ENCODE data around the gene NR6A1. TPM values are rescaled to one million over a fixed set of nuclear protein-coding genes. Genes with fewer than 3 reads are reported as not detected.

The NR6A1 gene
- total RNA-seq, 1 experiment from 2014 or later = 0.77 TPM

DNA sequence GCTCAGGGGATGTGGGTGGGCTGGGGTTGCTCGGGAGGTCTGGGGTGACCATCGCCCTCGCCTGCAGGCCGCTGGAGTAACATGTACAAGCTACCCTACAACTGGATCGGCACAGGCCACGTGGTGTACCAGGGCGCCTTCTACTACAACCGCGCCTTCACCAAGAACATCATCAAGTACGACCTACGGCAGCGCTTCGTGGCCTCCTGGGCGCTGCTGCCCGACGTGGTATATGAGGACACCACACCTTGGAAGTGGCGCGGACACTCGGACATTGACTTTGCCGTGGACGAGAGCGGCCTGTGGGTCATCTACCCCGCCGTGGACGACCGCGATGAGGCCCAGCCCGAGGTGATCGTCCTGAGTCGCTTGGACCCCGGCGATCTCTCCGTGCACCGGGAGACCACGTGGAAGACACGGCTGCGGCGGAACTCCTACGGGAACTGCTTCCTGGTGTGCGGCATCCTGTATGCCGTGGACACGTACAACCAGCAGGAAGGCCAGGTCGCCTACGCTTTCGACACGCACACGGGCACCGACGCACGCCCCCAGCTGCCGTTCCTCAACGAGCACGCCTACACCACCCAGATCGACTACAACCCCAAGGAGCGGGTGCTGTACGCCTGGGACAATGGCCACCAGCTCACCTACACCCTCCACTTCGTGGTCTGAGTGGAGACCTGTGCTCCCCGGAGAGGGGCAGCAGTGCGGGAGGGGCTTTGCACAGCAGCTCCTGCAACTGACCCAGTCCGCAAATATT lies 38.8 kb upstream of the NR6A1 start:
- Histone ChIP-seq H3K9me3 (ENCODE audit: low read length) (no peaks in the 10 kb centered on the region), H3K27ac (ENCODE audit: low read length) (peak overlapping the region; percentile 88), H3K4me2 (ENCODE audit: low read length) (peak overlapping the region; percentile 75; the same call in 1 of the 2 replicates), H2AFZ (ENCODE audit: low read length) (no peak overlapping the region), H3F3A (ENCODE audit: low read length, unreplicated experiment) (no peaks in the 10 kb centered on the region), H3K4me3 (ENCODE audit: low read length) (no peak overlapping the region), H3K79me2 (ENCODE audit: low read length) (no peaks in the 10 kb centered on the region), H3K4me1 (ENCODE audit: insufficient read depth, low read length) (peaks cover 34% of the 10 kb centered on the region), H3K27me3 (ENCODE audit: low read length) (no peaks in the 10 kb centered on the region), H4K20me1 (ENCODE audit: low read length) (no peaks in the 10 kb centered on the region), H3K9me2 (replicated peaks; ENCODE audit: low read length) (no peaks in the 10 kb centered on the region), H3K36me3 (ENCODE audit: low read depth, low read length) (no peaks in the 10 kb centered on the region), H3K9ac (ENCODE audit: low read length) (peak overlapping the region; percentile 22; the same call in 1 of the 2 replicates)
- CTCF ChIA-PET = no interaction called here
- POLR2A ChIA-PET (ENCODE audit: unreplicated experiment) = interaction anchor here (0.6 kb wide), 1 partner anchor 13 kb away, joined by 3 read pairs; no protein-coding TSS in a partner anchor
- intact Hi-C loops (cut with micrococcal nuclease) = loop anchor here (2.0 kb wide), 2 partner anchors 35 to 43 kb away; partner anchors contain the start of gene WDR38
- no peak for TF ChIP-seq EZH2phosphoT487 (IDR thresholded peaks at IDR 0.05; ENCODE audit: borderline replicate concordance, low read length)
- TF ChIP-seq, protein P1, sequence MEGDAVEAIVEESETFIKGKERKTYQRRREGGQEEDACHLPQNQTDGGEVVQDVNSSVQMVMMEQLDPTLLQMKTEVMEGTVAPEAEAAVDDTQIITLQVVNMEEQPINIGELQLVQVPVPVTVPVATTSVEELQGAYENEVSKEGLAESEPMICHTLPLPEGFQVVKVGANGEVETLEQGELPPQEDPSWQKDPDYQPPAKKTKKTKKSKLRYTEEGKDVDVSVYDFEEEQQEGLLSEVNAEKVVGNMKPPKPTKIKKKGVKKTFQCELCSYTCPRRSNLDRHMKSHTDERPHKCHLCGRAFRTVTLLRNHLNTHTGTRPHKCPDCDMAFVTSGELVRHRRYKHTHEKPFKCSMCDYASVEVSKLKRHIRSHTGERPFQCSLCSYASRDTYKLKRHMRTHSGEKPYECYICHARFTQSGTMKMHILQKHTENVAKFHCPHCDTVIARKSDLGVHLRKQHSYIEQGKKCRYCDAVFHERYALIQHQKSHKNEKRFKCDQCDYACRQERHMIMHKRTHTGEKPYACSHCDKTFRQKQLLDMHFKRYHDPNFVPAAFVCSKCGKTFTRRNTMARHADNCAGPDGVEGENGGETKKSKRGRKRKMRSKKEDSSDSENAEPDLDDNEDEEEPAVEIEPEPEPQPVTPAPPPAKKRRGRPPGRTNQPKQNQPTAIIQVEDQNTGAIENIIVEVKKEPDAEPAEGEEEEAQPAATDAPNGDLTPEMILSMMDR (conservative IDR thresholded peaks at IDR 0.05; ENCODE audit: low read depth, low read length) = no peak
- TF ChIP-seq EZH2 (IDR thresholded peaks at IDR 0.05; ENCODE audit: low read length, unreplicated experiment) = no peak
- DNase-seq (no peak), ATAC-seq (no peak)
- no TSS peak for BruUV-seq (replicated peaks)

DNA sequence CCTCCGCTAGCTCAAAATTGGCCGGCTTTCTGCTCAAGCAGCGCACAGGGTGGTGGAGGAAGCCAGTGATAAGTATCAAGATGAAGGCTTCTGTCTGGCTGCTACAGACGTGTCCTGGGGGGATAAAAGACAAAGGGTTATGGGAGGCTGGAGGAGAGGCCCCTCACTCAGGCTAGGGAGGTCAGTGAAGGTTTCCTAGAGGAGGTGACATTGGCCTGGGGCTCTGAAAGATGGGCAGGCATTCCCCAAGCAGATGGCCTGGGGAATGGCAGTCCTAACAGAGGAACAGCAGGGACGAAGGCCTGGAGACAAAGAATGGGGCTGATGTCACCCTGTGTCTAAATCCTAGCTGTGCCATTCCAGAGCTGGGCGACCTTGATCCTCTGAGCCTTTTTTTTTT lies 38.1 kb upstream of the NR6A1 start:
- Histone ChIP-seq H3K79me2 (ENCODE audit: low read length) (no peaks in the 10 kb centered on the region), H3K4me2 (ENCODE audit: low read length) (no peak overlapping the region), H3K9me3 (ENCODE audit: low read length) (no peaks in the 10 kb centered on the region), H4K20me1 (ENCODE audit: low read length) (no peaks in the 10 kb centered on the region), H3K9me2 (replicated peaks; ENCODE audit: low read length) (no peaks in the 10 kb centered on the region), H3K4me1 (ENCODE audit: insufficient read depth, low read length) (peaks cover 34% of the 10 kb centered on the region), H3K9ac (ENCODE audit: low read length) (no peak overlapping the region), H3K27me3 (ENCODE audit: low read length) (no peaks in the 10 kb centered on the region), H2AFZ (ENCODE audit: low read length) (no peak overlapping the region), H3F3A (ENCODE audit: low read length, unreplicated experiment) (no peaks in the 10 kb centered on the region), H3K4me3 (ENCODE audit: low read length) (no peak overlapping the region), H3K36me3 (ENCODE audit: low read depth, low read length) (no peaks in the 10 kb centered on the region), H3K27ac (ENCODE audit: low read length) (no peak overlapping the region)
- DNase-seq (no peak), ATAC-seq (no peak)
- BruUV-seq (replicated peaks) = no TSS peak
- intact Hi-C loops (cut with micrococcal nuclease) = no loop called here
- ChIA-PET CTCF (no interaction called here), POLR2A (ENCODE audit: unreplicated experiment) (interaction anchor here (0.6 kb wide), 1 partner anchor 236 kb away, joined by 7 read pairs; no protein-coding TSS in a partner anchor)
- TF ChIP-seq, protein P1 (conservative IDR thresholded peaks at IDR 0.05; ENCODE audit: low read depth, low read length) = no peak
- no peak for TF ChIP-seq EZH2phosphoT487 (IDR thresholded peaks at IDR 0.05; ENCODE audit: borderline replicate concordance, low read length)
- no peak for TF ChIP-seq EZH2 (IDR thresholded peaks at IDR 0.05; ENCODE audit: low read length, unreplicated experiment)
